ENCODE data around the gene CETN1.

Gene CETN1

GRCh38 chr18:580154-580553 lies at the start of gene CETN1:
TSS of gene CETN1 (plus strand) at chr18:580380. CDS start at chr18:580409, 29 bp downstream.
- no peak for DNase-seq

- DNase-seq = no peak
Observed at GRCh38 chr18:532018-532417, 48.2 kb upstream of the CETN1 start.

DNA sequence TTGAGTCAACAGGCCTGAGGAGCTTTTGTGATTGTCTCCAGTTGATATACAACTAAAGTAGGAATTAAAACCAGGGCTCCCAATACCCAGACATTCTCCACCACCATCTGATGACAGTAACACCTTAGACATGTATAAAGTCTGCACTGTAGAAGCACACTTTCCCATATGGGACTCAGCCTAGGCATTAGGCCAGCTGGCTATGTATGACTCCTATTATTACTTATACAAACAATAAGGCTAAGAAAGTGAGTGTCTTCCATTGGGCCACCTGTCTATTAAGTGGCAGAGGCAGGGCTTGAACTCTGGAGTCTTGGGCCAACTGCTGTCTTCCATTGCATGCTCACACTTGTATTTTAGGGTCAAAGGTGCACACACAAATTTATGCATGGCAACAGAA lies 47.5 kb upstream of the CETN1 start:
- DNase-seq = no peak

GRCh38 chr18:533995-534601 lies 46.1 kb upstream of the CETN1 start:
- DNase-seq = no peak

GRCh38 chr18:543447-544078 lies 36.6 kb upstream of the CETN1 start:
- DNase-seq = no peak

- no peak for DNase-seq
Observed at GRCh38 chr18:549967-550366, 30.2 kb upstream of the CETN1 start.

GRCh38 chr18:551404-552061 lies 28.6 kb upstream of the CETN1 start:
- DNase-seq = no peak

DNA sequence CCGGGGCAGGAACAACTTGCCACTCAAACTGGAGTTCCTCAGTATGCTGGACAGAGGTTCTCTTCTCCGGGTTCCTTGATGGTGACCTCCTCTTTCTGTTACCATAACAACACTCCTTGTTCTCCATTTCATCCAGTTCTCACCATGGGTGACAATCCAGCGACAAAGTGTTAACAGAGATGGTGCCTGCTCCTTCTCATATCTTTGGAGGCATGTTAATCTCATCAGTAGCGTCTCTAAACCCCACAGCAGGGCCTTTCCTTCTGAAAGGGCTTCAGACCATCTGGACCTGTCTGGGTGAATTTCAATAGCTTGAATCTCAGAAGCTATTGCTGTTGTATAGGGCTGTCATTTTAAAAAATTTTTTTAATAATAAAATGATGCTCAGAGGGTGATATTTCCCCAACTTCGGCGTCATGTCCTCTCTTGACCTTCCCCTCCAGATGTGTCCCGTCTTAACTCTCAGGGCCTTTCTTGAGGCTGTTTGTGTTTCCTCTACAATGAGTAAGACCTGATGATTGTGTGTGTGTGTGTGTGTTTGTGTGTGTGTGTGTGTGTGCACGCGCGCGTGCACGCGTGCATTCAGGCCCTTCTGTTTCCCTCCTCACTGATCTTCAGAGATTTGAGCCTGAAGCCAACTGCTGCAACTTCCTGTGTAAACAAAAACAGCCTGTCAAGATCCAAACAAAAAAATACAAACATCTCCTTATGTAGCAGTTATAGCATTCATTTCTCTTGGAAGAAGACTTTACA lies 24.3 kb upstream of the CETN1 start:
- DNase-seq = no peak

GRCh38 chr18:564708-565561 lies 15.2 kb upstream of the CETN1 start:
- DNase-seq = no peak

- no peak for DNase-seq
Observed at GRCh38 chr18:565562-566061, 14.6 kb upstream of the CETN1 start.

DNA sequence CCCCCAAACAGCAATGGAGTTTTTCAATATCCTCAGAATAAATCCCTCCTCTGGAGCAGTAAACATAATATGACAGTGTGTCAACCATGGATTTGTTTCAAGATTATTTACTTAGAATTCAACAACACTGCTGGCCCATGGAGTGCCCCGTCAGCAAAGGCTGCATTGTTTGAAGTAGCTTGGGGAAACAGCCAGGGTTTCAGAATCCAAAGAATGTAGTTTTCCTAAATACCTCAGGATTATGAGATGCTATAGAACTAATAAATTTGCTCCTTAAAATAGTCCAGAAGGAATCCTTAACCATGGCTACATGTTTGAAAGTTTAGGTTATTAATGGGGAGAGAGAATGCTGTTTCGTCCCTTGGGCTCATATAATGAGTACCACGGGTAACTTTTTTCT lies 13.1 kb upstream of the CETN1 start:
- DNase-seq = no peak

GRCh38 chr18:568731-569130 lies 11.4 kb upstream of the CETN1 start:
- no peak for DNase-seq

DNA sequence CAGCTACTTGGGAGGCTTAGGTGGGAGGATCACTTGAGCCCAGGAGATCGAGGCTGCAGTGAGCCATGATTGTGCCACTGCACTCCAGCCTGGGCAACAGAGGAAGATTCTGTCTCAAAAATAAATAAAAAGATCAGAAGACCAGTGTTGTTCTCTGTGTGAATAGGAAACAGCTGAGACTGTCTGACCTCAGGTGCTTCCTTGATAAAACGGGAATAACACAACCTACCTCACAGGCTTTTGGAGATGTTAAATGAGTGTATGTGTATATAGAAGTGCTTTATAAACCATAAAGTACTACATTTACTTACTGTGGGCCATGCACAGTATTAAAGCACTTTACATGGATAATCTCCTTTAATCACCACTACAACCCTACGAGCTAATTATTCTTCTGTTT lies 9.9 kb upstream of the CETN1 start:
- no peak for DNase-seq

- no peak for DNase-seq
Observed at GRCh38 chr18:570697-571096, 9.5 kb upstream of the CETN1 start.

- DNase-seq = no peak
Observed at GRCh38 chr18:572091-572830, 7.9 kb upstream of the CETN1 start.

GRCh38 chr18:572831-573289 lies 7.3 kb upstream of the CETN1 start:
- DNase-seq = no peak

DNA sequence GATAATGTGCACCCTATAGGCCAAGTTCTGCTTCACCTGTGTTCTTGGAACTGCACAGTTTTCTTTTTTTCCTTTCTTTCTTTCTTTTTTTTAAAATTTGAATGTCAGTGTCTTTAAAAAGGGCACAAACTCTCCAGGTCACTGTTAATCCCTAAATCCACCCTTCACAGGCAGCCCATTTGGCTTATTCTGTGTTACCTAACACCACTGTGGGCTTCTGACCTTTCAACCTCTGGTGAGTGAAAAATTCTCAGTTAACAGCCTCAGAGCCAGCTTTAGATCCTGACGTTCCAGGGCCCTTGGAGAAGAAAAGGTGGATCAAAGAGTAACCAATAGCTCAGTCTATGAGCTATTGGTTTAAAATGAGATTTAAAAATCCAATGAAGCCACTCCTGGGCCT lies 6.8 kb upstream of the CETN1 start:
- DNase-seq = no peak

DNA sequence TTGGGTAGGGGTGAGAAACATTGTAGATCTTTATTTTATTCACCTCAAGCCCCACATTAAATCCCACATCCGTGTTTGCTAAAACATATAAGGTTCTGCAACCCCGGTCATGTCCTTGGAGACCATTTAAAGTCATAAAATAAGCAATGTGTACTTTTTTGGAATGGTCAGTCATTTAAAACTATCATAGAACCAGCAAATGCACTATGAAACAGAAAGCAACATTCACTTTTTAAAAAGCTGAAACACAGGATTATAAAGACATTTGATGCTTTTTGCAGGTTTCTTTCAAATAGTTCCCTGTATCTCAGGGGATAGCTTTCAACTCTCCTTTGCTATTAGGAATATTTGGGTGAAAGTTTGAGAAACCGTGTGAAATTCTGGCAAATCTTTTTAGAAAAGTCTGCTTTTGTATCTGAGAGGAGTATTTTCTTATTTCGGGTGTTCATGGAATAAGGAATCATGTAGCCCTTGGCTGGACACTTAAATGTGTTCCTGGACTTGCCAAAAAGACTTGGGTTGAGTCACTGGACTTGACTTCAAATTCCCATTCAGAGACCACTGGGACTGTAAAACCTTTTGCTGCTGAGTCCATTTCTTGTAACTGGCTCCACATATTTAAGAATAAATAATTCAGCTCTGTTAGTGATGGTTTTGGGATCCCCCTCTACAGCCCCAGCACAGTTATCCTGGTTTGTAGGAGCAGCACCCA lies 5.9 kb upstream of the CETN1 start:
- DNase-seq = no peak

DNA sequence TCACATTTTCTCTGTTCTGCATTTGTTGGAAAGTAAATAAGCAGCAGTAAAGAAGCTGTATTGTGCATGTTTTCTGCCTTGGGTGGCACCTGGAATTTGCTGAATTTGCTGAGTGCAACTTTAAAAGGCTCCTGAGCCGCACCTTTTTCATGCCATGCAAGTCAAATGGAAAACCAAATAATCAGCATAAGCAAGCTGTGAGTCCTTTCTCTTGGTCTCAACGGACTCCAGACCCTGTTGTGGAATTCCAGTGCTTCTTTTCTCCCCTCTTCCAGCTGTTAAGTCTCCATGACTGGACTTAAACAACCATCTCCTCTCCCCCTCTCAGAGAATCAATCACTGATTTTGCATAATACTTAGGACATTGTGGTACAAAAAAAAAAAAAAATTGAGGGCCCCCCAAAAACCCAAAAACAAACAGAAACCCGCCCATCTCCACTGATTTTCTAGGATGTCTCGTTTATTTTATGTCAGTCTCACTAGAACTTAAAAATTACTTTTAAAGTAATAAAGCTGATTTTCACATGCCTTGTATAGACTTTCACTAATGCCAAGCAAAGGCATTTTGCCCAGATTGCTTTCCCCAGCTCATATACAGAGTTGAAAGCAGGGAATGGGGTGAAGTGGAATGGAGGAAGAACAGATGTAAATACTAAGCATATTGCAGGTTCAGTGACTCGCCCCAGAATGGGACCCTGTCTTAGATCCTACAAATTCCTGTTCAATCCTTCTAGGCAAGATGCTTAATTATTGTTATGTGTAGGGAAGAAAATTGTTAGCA lies 5.1 kb upstream of the CETN1 start:
- DNase-seq = no peak

GRCh38 chr18:576924-577323 lies 3.3 kb upstream of the CETN1 start:
- no peak for DNase-seq

Measured in stimulated activated CD4-positive, alpha-beta T cell treated with anti-CD3 and anti-CD28 coated beads, Interleukin-12 subunit alpha, Interleukin-12 subunit beta, amount 100 ng/mL, for 4 hours (primary cell).